ENCODE measurements around the gene NAALADL2. TPM values are rescaled to one million over a fixed set of nuclear protein-coding genes. Genes with fewer than 3 reads are reported as not detected.

NAALADL2 gene
- total and polyA plus RNA-seq, 2 of the 13 experiments (the other 11 are each of a cell fraction or from before 2014, with no cell fraction given): 0.08 TPM; not detected in 1

DNA sequence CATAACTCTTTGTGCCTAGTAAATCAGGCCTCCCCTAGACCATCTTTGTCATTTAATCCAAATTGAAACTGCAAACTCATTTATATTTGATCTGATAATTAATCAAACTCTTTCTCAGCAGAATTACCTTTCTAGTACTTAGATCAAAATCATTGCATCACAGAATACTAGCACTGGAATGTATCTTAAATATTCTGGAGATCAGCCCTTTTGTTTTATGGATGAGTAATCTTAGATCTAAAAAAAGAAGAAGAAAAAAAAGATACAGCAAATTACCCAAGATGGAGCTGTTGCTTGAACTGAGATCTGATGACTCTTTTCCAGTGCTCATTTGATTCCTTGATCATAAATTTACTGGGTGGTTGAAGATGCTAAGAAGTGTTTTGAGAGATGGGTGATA lies 47.9 kb downstream of the NAALADL2 start:
- Histone ChIP-seq H3K27me3 (ENCODE audit: control insufficient read depth in 1 of 2, insufficient read depth in 2 of 2, low read length in 2 of 2) (no peaks in the 10 kb centered on the region), H3K79me2 (ENCODE audit: insufficient read depth, low read length) (no peaks in the 10 kb centered on the region), H3K27ac (ENCODE audit: extremely low read length, insufficient read depth, low read length) (no peak overlapping the region), H2AFZ (ENCODE audit: low read length) (no peak overlapping the region), H3K9ac (ENCODE audit: insufficient read depth, low read depth, low read length) (no peak overlapping the region), H3K4me3 (replicated peaks in 1 of 3; ENCODE audit: insufficient read depth in 1 of 3, low read depth in 2 of 3, low read length in 3 of 3) (no peak overlapping the region), H3K36me3 (replicated peaks in 1 of 2; ENCODE audit: control insufficient read depth in 1 of 2, insufficient read depth in 2 of 2, low read length in 2 of 2) (no peaks in the 10 kb centered on the region), H3K4me1 (ENCODE audit: insufficient read depth, low read length) (no peaks in the 10 kb centered on the region), H3K4me2 (ENCODE audit: low read depth, low read length) (no peak overlapping the region), H4K20me1 (ENCODE audit: insufficient read depth, low read length) (no peaks in the 10 kb centered on the region), H3K9me3 (ENCODE audit: low read length) (no peaks in the 10 kb centered on the region)
- POLR2A ChIA-PET: no interaction called here
- no peak for ATAC-seq
- no peak for FAIRE-seq
- in situ Hi-C loops (cut with HindIII; ENCODE audit: extremely low pct_ligation_motif_present, low pct_unique_long_range_greater_than_20kb): no loop called here
- BruUV-seq (replicated peaks): no TSS peak
- DNase-seq (ENCODE audit: low spot score): no peak
- intact Hi-C loops (cut with micrococcal nuclease; ENCODE audit: unreplicated experiment): no loop called here
- CTCF ChIA-PET (ENCODE audit: low intra/inter-chr PET ratio, low total read pairs): no interaction called here
- TF ChIP-seq RFX3 (CRISPR knock-in tag; IDR thresholded peaks at IDR 0.05) (no peak), ZNF672 (CRISPR knock-in tag; IDR thresholded peaks at IDR 0.05) (no peak), MTA3 (CRISPR knock-in tag; IDR thresholded peaks at IDR 0.05) (no peak), YY1 (IDR thresholded peaks at IDR 0.05; ENCODE audit: insufficient read depth, insufficient replicate concordance, low read depth, low read length) (no peak), SIX1 (CRISPR knock-in tag; IDR thresholded peaks at IDR 0.05; ENCODE audit: borderline replicate concordance) (no peak), FOXK2 (IDR thresholded peaks at IDR 0.05) (no peak), ZNF792 (CRISPR knock-in tag; IDR thresholded peaks at IDR 0.05) (no peak), SP2 (CRISPR knock-in tag; IDR thresholded peaks at IDR 0.05) (no peak), GTF3A (CRISPR knock-in tag; conservative IDR thresholded peaks at IDR 0.05) (no peak), ZNF564 (CRISPR knock-in tag; IDR thresholded peaks at IDR 0.05) (no peak), ZFAT (CRISPR knock-in tag; conservative IDR thresholded peaks at IDR 0.05) (no peak)
- TF ChIP-seq, protein P1, sequence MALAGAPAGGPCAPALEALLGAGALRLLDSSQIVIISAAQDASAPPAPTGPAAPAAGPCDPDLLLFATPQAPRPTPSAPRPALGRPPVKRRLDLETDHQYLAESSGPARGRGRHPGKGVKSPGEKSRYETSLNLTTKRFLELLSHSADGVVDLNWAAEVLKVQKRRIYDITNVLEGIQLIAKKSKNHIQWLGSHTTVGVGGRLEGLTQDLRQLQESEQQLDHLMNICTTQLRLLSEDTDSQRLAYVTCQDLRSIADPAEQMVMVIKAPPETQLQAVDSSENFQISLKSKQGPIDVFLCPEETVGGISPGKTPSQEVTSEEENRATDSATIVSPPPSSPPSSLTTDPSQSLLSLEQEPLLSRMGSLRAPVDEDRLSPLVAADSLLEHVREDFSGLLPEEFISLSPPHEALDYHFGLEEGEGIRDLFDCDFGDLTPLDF (CRISPR knock-in tag; IDR thresholded peaks at IDR 0.05): no peak
- TF ChIP-seq, protein P2, sequence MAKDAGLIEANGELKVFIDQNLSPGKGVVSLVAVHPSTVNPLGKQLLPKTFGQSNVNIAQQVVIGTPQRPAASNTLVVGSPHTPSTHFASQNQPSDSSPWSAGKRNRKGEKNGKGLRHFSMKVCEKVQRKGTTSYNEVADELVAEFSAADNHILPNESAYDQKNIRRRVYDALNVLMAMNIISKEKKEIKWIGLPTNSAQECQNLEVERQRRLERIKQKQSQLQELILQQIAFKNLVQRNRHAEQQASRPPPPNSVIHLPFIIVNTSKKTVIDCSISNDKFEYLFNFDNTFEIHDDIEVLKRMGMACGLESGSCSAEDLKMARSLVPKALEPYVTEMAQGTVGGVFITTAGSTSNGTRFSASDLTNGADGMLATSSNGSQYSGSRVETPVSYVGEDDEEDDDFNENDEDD (CRISPR knock-in tag; IDR thresholded peaks at IDR 0.05; ENCODE audit: borderline replicate concordance): no peak
- TF ChIP-seq, protein P3, sequence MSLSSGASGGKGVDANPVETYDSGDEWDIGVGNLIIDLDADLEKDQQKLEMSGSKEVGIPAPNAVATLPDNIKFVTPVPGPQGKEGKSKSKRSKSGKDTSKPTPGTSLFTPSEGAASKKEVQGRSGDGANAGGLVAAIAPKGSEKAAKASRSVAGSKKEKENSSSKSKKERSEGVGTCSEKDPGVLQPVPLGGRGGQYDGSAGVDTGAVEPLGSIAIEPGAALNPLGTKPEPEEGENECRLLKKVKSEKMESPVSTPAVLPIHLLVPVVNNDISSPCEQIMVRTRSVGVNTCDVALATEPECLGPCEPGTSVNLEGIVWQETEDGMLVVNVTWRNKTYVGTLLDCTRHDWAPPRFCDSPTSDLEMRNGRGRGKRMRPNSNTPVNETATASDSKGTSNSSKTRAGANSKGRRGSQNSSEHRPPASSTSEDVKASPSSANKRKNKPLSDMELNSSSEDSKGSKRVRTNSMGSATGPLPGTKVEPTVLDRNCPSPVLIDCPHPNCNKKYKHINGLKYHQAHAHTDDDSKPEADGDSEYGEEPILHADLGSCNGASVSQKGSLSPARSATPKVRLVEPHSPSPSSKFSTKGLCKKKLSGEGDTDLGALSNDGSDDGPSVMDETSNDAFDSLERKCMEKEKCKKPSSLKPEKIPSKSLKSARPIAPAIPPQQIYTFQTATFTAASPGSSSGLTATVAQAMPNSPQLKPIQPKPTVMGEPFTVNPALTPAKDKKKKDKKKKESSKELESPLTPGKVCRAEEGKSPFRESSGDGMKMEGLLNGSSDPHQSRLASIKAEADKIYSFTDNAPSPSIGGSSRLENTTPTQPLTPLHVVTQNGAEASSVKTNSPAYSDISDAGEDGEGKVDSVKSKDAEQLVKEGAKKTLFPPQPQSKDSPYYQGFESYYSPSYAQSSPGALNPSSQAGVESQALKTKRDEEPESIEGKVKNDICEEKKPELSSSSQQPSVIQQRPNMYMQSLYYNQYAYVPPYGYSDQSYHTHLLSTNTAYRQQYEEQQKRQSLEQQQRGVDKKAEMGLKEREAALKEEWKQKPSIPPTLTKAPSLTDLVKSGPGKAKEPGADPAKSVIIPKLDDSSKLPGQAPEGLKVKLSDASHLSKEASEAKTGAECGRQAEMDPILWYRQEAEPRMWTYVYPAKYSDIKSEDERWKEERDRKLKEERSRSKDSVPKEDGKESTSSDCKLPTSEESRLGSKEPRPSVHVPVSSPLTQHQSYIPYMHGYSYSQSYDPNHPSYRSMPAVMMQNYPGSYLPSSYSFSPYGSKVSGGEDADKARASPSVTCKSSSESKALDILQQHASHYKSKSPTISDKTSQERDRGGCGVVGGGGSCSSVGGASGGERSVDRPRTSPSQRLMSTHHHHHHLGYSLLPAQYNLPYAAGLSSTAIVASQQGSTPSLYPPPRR (CRISPR knock-in tag; IDR thresholded peaks at IDR 0.05; ENCODE audit: borderline replicate concordance): no peak
- TF ChIP-seq, protein P4, sequence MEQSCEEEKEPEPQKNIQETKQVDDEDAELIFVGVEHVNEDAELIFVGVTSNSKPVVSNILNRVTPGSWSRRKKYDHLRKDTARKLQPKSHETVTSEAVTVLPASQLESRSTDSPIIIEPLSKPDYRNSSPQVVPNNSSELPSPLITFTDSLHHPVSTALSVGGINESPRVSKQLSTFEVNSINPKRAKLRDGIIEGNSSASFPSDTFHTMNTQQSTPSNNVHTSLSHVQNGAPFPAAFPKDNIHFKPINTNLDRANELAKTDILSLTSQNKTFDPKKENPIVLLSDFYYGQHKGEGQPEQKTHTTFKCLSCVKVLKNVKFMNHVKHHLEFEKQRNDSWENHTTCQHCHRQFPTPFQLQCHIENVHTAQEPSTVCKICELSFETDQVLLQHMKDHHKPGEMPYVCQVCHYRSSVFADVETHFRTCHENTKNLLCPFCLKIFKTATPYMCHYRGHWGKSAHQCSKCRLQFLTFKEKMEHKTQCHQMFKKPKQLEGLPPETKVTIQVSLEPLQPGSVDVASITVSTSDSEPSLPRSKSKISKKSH (CRISPR knock-in tag; IDR thresholded peaks at IDR 0.05; ENCODE audit: borderline replicate concordance): no peak
- TF ChIP-seq, protein P5, sequence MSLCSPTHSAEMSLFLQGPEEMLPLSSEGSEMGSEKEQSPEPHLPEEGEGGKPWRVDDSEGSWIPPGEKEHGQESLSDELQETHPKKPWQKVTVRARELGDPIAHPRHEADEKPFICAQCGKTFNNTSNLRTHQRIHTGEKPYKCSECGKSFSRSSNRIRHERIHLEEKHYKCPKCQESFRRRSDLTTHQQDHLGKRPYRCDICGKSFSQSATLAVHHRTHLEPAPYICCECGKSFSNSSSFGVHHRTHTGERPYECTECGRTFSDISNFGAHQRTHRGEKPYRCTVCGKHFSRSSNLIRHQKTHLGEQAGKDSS (CRISPR knock-in tag; IDR thresholded peaks at IDR 0.05; ENCODE audit: borderline replicate concordance, low read depth): no peak
